IMR-90 (cell line): ENCODE data around the gene ADPRHL1. TPM values are rescaled to one million over a fixed set of nuclear protein-coding genes. Genes with fewer than 3 reads are reported as not detected.

Source experiments
- ATAC-seq: fragments of 200-7000 bp; cut with Tn5 transposase; 2 replicates; pipeline ENCODE4 v1.9.1; 2020; ENCODE audit warnings: low read depth, mild to moderate bottlenecking, moderate library complexity
- BruUV-seq: library from RNA; stranded (reverse); fragments of 400-500 nt; replicated peaks from 2 replicates; lab custom pipeline; 2021; lab: Mats Ljungman, UMichigan
- CTCF ChIA-PET: fragments of 300-600 bp; formaldehyde crosslinking; extraction: SDS; loops from one replicate; lab custom pipeline; 2021; ENCODE audit warnings: antibody characterized with exemption; lab: Yijun Ruan, JAX
- POLR2A ChIA-PET: fragments of 300-600 bp; sonication (Branson Sonifier 250); formaldehyde crosslinking; loops from one replicate; lab custom pipeline; 2022; ENCODE audit warnings: antibody characterized with exemption; ENCODE audit not compliant: unreplicated experiment; lab: Charles Lee
- DNase-seq: peaks from one replicate; pipeline ENCODE4 v3.0.0; 2013
- H2AFZ ChIP-seq: replicated peaks from 2 replicates; pipeline ENCODE3; 2013; ENCODE audit warnings: low read length, mild to moderate bottlenecking; ENCODE audit not compliant: poor library complexity
- H2AK5ac ChIP-seq: 2 replicates; pipeline ENCODE4 v1.6.1; 2013; ENCODE audit warnings: low read depth, low read length, inconsistent platforms
- H2AK9ac ChIP-seq: replicated peaks from 2 replicates; pipeline ENCODE3; 2013; ENCODE audit warnings: mild to moderate bottlenecking, low read depth, low read length, moderate library complexity; ENCODE audit not compliant: poor library complexity
- H2BK120ac ChIP-seq: 2 replicates; pipeline ENCODE4 v1.6.1; 2013; ENCODE audit warnings: low read depth, low read length, inconsistent platforms
- H2BK15ac ChIP-seq: 3 replicates; pipeline ENCODE4 v1.6.1; 2013; ENCODE audit warnings: low read depth, low read length, inconsistent platforms
- H2BK20ac ChIP-seq: 2 replicates; pipeline ENCODE4 v1.6.1; 2013; ENCODE audit warnings: low read depth, mild to moderate bottlenecking, inconsistent platforms, low read length, moderate library complexity
- H2BK5ac ChIP-seq: 2 replicates; pipeline ENCODE4 v1.6.1; 2013; ENCODE audit warnings: mild to moderate bottlenecking, low read depth, low read length, inconsistent platforms; ENCODE audit not compliant: poor library complexity, severe bottlenecking
- H3K14ac ChIP-seq: replicated peaks from 2 replicates; pipeline ENCODE4 v1.6.1; 2013; ENCODE audit warnings: low read depth, low read length, inconsistent platforms
- H3K18ac ChIP-seq: 2 replicates; pipeline ENCODE4 v1.6.1; 2013; ENCODE audit warnings: low read depth, low read length, control low read depth
- H3K23ac ChIP-seq: 2 replicates; pipeline ENCODE4 v1.6.1; 2013; ENCODE audit warnings: low read depth, low read length, inconsistent platforms
- H3K27ac ChIP-seq: 2 replicates; pipeline ENCODE4 v1.5.1; 2013; ENCODE audit warnings: mild to moderate bottlenecking, control low read depth, low read length; ENCODE audit not compliant: insufficient read depth
- H3K27me3 ChIP-seq: 2 replicates; pipeline ENCODE4 v1.6.1; 2013; ENCODE audit warnings: low read length; ENCODE audit not compliant: control insufficient read depth, insufficient read depth
- H3K36me3 ChIP-seq: 2 replicates; pipeline ENCODE4 v1.6.1; 2013; ENCODE audit warnings: low read length, mixed read lengths; ENCODE audit not compliant: control insufficient read depth, insufficient read depth
- H3K4ac ChIP-seq: 2 replicates; pipeline ENCODE4 v1.6.1; 2013; ENCODE audit warnings: low read depth, low read length, inconsistent platforms
- H3K4me1 ChIP-seq: 2 replicates; pipeline ENCODE4 v1.6.1; 2013; ENCODE audit warnings: low read length, mixed read lengths; ENCODE audit not compliant: control insufficient read depth, insufficient read depth
- H3K4me2 ChIP-seq: 2 replicates; pipeline ENCODE4 v1.6.1; 2013; ENCODE audit warnings: low read depth, mild to moderate bottlenecking, control low read depth, low read length, moderate library complexity
- H3K4me3 ChIP-seq: 2 replicates; pipeline ENCODE4 v1.5.1; 2013; ENCODE audit warnings: low read depth, mild to moderate bottlenecking, control low read depth, low read length, moderate library complexity; ENCODE audit not compliant: insufficient read depth
- H3K56ac ChIP-seq: 2 replicates; pipeline ENCODE4 v1.6.1; 2013; ENCODE audit warnings: low read length, inconsistent platforms; ENCODE audit not compliant: insufficient read depth; ENCODE audit errors: extremely low read depth
- H3K79me1 ChIP-seq, 2 experiments: 2 replicates each; pipeline ENCODE4 v1.6.1; 2013; ENCODE audit warnings: low read length in 2 of 2, inconsistent platforms in 1 of 2, low read depth in 1 of 2
- H3K9ac ChIP-seq: 2 replicates; pipeline ENCODE4 v1.6.1; 2013; ENCODE audit warnings: low read depth, low read length, control low read depth
- H3K9me1 ChIP-seq: 2 replicates; pipeline ENCODE4 v1.6.1; 2013; ENCODE audit warnings: low read length, inconsistent platforms; ENCODE audit not compliant: insufficient read depth
- H3K9me3 ChIP-seq: 2 replicates; pipeline ENCODE4 v1.6.1; 2013; ENCODE audit warnings: low read length; ENCODE audit not compliant: control insufficient read depth, insufficient read depth
- H4K20me1 ChIP-seq: 2 replicates; pipeline ENCODE4 v1.6.1; 2013; ENCODE audit warnings: low read length, inconsistent platforms; ENCODE audit not compliant: insufficient read depth
- H4K5ac ChIP-seq: 2 replicates; pipeline ENCODE4 v1.6.1; 2013; ENCODE audit warnings: mild to moderate bottlenecking, low read depth, low read length, control low read depth
- H4K8ac ChIP-seq, 2 experiments: 2 replicates each; pipeline ENCODE4 v1.6.1; 2013; ENCODE audit warnings: low read depth in 2 of 2, low read length in 2 of 2, control low read depth in 1 of 2, inconsistent platforms in 1 of 2
- H4K91ac ChIP-seq: 2 replicates; pipeline ENCODE4 v1.6.1; 2013; ENCODE audit warnings: low read depth, low read length, inconsistent platforms; ENCODE audit not compliant: insufficient read depth
- CEBPB ChIP-seq: IDR thresholded peaks from 2 replicates; pipeline ENCODE4 v1.6.1; 2012; ENCODE audit warnings: low read depth, low read length, improper control_type of control experiment
- CTCF ChIP-seq: conservative IDR thresholded peaks from 2 replicates; pipeline ENCODE4 v1.5.1; 2012; ENCODE audit warnings: mild to moderate bottlenecking, low read depth, low read length, improper control_type of control experiment
- WGBS, 2 experiments: methylation state at CpG; one replicate each; pipeline versions ENCODE4 v1.1.5 to v1.1.7; 2013; ENCODE audit warnings: missing lambda C conversion rate in 2 of 2; ENCODE audit not compliant: insufficient read length in 1 of 2; ENCODE audit errors: extremely low coverage in 2 of 2; 5-methylcytosine and 5-hydroxymethylcytosine counted together
- dilution Hi-C: fragments of 300-500 bp; cut with HindIII; formaldehyde crosslinking; loops from one replicate; pipeline ENCODE4 v1.14.3; 2018; ENCODE audit warnings: low sequenced_read_pairs; ENCODE audit not compliant: unreplicated experiment
- in situ Hi-C: fragments of 300-500 bp; cut with MboI; formaldehyde crosslinking; loops from 3 replicates; pipeline ENCODE4 v1.14.3; 2019; ENCODE audit warnings: low sequenced_read_pairs, inconsistent platforms, mixed read lengths
- intact Hi-C: fragments of 100-400 bp; cut with micrococcal nuclease; formaldehyde crosslinking; loops from 2 replicates; pipeline ENCODE4 v1.10.0; 2022
- polyA plus RNA-seq, 3 experiments: library from polyadenylated mRNA; depleted of rRNA; stranded (reverse); fragments of >200 nt; gene quantifications; 2 replicates each; pipeline ENCODE4 v1.2.3, GENCODE V29; 2012; ENCODE audit warnings: low replicate concordance in 1 of 3
- total RNA-seq: library from RNA; depleted of rRNA; stranded (reverse); fragments of >200 nt; gene quantifications from 2 replicates; pipeline ENCODE4 v1.2.3, GENCODE V29; 2012

The ADPRHL1 gene
- total and polyA plus RNA-seq, 2 of the 4 experiments (the other 2 are of a cell fraction), result 0.36 to 0.67 TPM

GRCh38 chr13:113387396-113387795 is 65.9 kb downstream of the ADPRHL1 start:
- Histone ChIP-seq H3K18ac (no peak overlapping the region), H3K9me1 (no peaks in the 10 kb centered on the region), H3K4ac (no peak overlapping the region), H3K4me1 (no peaks in the 10 kb centered on the region), H3K4me3 (no peak overlapping the region), H3K27me3 (no peaks in the 10 kb centered on the region; the same call in 1 of the 2 replicates), H3K23ac (no peak overlapping the region), H3K14ac (no peak overlapping the region), H2AK9ac (no peak overlapping the region), H3K4me2 (no peak overlapping the region), H4K20me1 (no peaks in the 10 kb centered on the region), H3K9me3 (peaks cover 9% of the 10 kb centered on the region), H2BK120ac (no peak overlapping the region), H4K5ac (no peak overlapping the region), H3K36me3 (no peaks in the 10 kb centered on the region), H2BK15ac (no peak overlapping the region), H3K27ac (no peak overlapping the region), H3K9ac (no peak overlapping the region), H2AFZ (no peak overlapping the region), H4K8ac (no peak overlapping the region), H3K79me1 (no peaks in the 10 kb centered on the region), H2BK20ac (no peak overlapping the region), H2BK5ac (no peak overlapping the region), H3K56ac (no peak overlapping the region), H4K91ac (no peak overlapping the region), H2AK5ac (no peak overlapping the region)
- TF ChIP-seq CTCF (no peak), CEBPB (no peak)
- ATAC-seq (no peak), DNase-seq (no peak)
- intact Hi-C loops, result no loop called here
- ChIA-PET POLR2A (interaction anchor here (0.6 kb wide), 1 partner anchor 44 kb away, joined by 3 read pairs; no protein-coding TSS in a partner anchor), CTCF (no interaction called here)
- no TSS peak for BruUV-seq
- WGBS, 2 experiments, result no CpG with 5 or more reads among the region's 1 CpG
- dilution Hi-C loops, result no loop called here
- in situ Hi-C loops, result loop anchor here (25.0 kb wide), 1 partner anchor 450 kb away; no protein-coding TSS in a partner anchor
